ENCODE measurements around the gene THBD.

Gene THBD

GRCh38 chr20:23061262-23061661 lies 11.8 kb upstream of the THBD start:
- DNase-seq, result no peak

GRCh38 chr20:23060629-23061028 lies 11.2 kb upstream of the THBD start:
- no peak for DNase-seq

- peak; percentile 29 for DNase-seq
Measured at GRCh38 chr20:23059846-23060245, 10.4 kb upstream of the THBD start.

GRCh38 chr20:23059001-23059400 lies 9.5 kb upstream of the THBD start:
- no peak for DNase-seq

GRCh38 chr20:23058240-23058639 lies 8.8 kb upstream of the THBD start:
- no peak for DNase-seq

- no peak for DNase-seq
Measured at GRCh38 chr20:23052904-23053303, 3.4 kb upstream of the THBD start.

GRCh38 chr20:23050847-23051627 lies 1.6 kb upstream of the THBD start:
- DNase-seq, result peak; percentile 89

GRCh38 chr20:23050076-23050838 lies 785 bp upstream of the THBD start:
- peak; percentile 49 for DNase-seq

GRCh38 chr20:23048283-23049200 lies 930 bp downstream of the THBD start:
- peak; percentile 80 for DNase-seq

- no peak for DNase-seq
Measured at GRCh38 chr20:23047738-23048214, 1.7 kb downstream of the THBD start.

GRCh38 chr20:23047001-23047737 lies 2.3 kb downstream of the THBD start:
- no peak for DNase-seq

- no peak for DNase-seq
Measured at GRCh38 chr20:23046431-23046830, 3.0 kb downstream of the THBD start.

- no peak for DNase-seq
Measured at GRCh38 chr20:23043376-23043775, 6.1 kb downstream of the THBD start.

GRCh38 chr20:23042270-23042669 lies 7.2 kb downstream of the THBD start:
- DNase-seq, result no peak

- DNase-seq, result no peak
Measured at GRCh38 chr20:23039885-23040508, 9.5 kb downstream of the THBD start.

GRCh38 chr20:23039136-23039875 lies 10.2 kb downstream of the THBD start:
- no peak for DNase-seq

- no peak for DNase-seq
Measured at GRCh38 chr20:23037017-23037481, 12.4 kb downstream of the THBD start.

- no peak for DNase-seq
Measured at GRCh38 chr20:23036371-23036770, 13.1 kb downstream of the THBD start.

GRCh38 chr20:23035731-23036130 lies 13.7 kb downstream of the THBD start:
- no peak for DNase-seq

GRCh38 chr20:23034721-23035671 lies 14.5 kb downstream of the THBD start, which contains the start of gene SSTR4:
SSTR4 (plus strand) TSS chr20:23035312; CDS start chr20:23035484, 172 bp downstream.
- DNase-seq, result no peak
